H1 (cell line): ENCODE measurements around the gene UQCRC2. TPM values are rescaled to one million over a fixed set of nuclear protein-coding genes. Genes with fewer than 3 reads are reported as not detected.

Experiments
- CTCF ChIA-PET: fragments of 300-600 bp; sonication (Branson Sonifier 250); formaldehyde crosslinking; loops from one replicate; lab custom pipeline; 2021; ENCODE audit not compliant: partially characterized antibody; lab: Charles Lee
- POLR2A ChIA-PET: fragments of 300-600 bp; sonication (Branson Sonifier 250); formaldehyde crosslinking; loops from one replicate; lab custom pipeline; 2021; ENCODE audit warnings: inconsistent platforms; ENCODE audit not compliant: partially characterized antibody; lab: Charles Lee
- DNase-seq, 2 experiments: peaks; one replicate each; pipeline versions ENCODE4 v3.0.0 to v3.0.0-alpha.2; 2010 to 2022; ENCODE audit warnings: low spot score in 2 of 2, low read depth in 1 of 2, mixed read lengths in 1 of 2
- FAIRE-seq: peaks from 2 replicates; lab custom pipeline; 2011; peaks lifted over from hg19 to GRCh38; lab: Jason Lieb, UNC
- H2AFZ ChIP-seq: 2 replicates; pipeline ENCODE4 v1.8.1; 2012; ENCODE audit warnings: low read length, inconsistent platforms
- H2AK5ac ChIP-seq: 2 replicates; pipeline ENCODE4 v1.6.1; 2013; ENCODE audit warnings: low read depth, low read length
- H2BK120ac ChIP-seq: replicated peaks from 2 replicates; pipeline ENCODE3; 2013; ENCODE audit warnings: low read depth, low read length, inconsistent platforms
- H2BK12ac ChIP-seq: 2 replicates; pipeline ENCODE4 v1.6.1; 2013; ENCODE audit warnings: low read depth, low read length
- H2BK15ac ChIP-seq: 2 replicates; pipeline ENCODE4 v1.6.1; 2013; ENCODE audit warnings: low read length
- H2BK20ac ChIP-seq: 2 replicates; pipeline ENCODE4 v1.6.1; 2013; ENCODE audit warnings: low read length
- H2BK5ac ChIP-seq: 2 replicates; pipeline ENCODE4 v1.6.1; 2013; ENCODE audit warnings: low read depth, low read length
- H3K14ac ChIP-seq: 2 replicates; pipeline ENCODE4 v1.6.1; 2013; ENCODE audit warnings: inconsistent platforms; ENCODE audit not compliant: insufficient read length
- H3K18ac ChIP-seq: 2 replicates; pipeline ENCODE4 v1.6.1; 2013; ENCODE audit warnings: low read length; ENCODE audit errors: extremely low read depth
- H3K23ac ChIP-seq: 2 replicates; pipeline ENCODE4 v1.6.1; 2013; ENCODE audit warnings: inconsistent platforms; ENCODE audit not compliant: insufficient read length
- H3K23me2 ChIP-seq: 2 replicates; pipeline ENCODE4 v1.6.1; 2013; ENCODE audit warnings: low read depth, low read length
- H3K27ac ChIP-seq: 2 replicates; pipeline ENCODE4 v1.6.1; 2011; ENCODE audit warnings: low read depth, low read length, inconsistent platforms
- H3K27me3 ChIP-seq, 4 experiments: replicated peaks in 1 of 4; 1 replicate in 1 of 4; 2 replicates in 3 of 4; pipeline versions ENCODE4 v1.6.1 to v1.8.1; 2011 to 2013; ENCODE audit warnings: low read length in 3 of 4, mild to moderate bottlenecking in 3 of 4, inconsistent platforms in 2 of 4, mixed read lengths in 2 of 4, moderate library complexity in 1 of 4; ENCODE audit not compliant: control insufficient read depth in 3 of 4, insufficient read depth in 3 of 4; ENCODE audit errors: extremely low read depth in 1 of 4
- H3K36me3 ChIP-seq, 4 experiments: 2 replicates each; pipeline versions ENCODE4 v1.6.1 to v1.8.1; 2011 to 2013; ENCODE audit warnings: mild to moderate bottlenecking in 4 of 4, low read length in 3 of 4, moderate library complexity in 2 of 4, control low read depth in 1 of 4, inconsistent platforms in 1 of 4; ENCODE audit not compliant: insufficient read depth in 4 of 4, control insufficient read depth in 2 of 4
- H3K4ac ChIP-seq: replicated peaks from 2 replicates; pipeline ENCODE3; 2013; ENCODE audit warnings: low read length, low read depth, mixed read lengths, inconsistent platforms; ENCODE audit not compliant: insufficient read length
- H3K4me1 ChIP-seq, 4 experiments: replicated peaks in 1 of 4; 1 replicate in 1 of 4; 2 replicates in 3 of 4; pipeline versions ENCODE4 v1.6.1 to v1.8.1; 2011 to 2013; ENCODE audit warnings: low read length in 3 of 4, inconsistent platforms in 2 of 4, mixed read lengths in 1 of 4; ENCODE audit not compliant: insufficient read depth in 4 of 4, control insufficient read depth in 3 of 4
- H3K4me2 ChIP-seq, 2 experiments: 2 replicates each; pipeline versions ENCODE4 v1.6.1 to v1.8.1; 2011 to 2013; ENCODE audit warnings: low read depth in 2 of 2, low read length in 2 of 2, control low read depth in 1 of 2, inconsistent platforms in 1 of 2, mild to moderate bottlenecking in 1 of 2; ENCODE audit not compliant: insufficient read depth in 1 of 2
- H3K4me3 ChIP-seq, 4 experiments: fragments of 200-600, 300-600 bp in 1 of 4; sonication (generic), shearing (Covaris generic), sonication (Bioruptor Twin) in 1 of 4; 2 replicates each; pipeline versions ENCODE4 v1.5.1 to v1.8.1; 2011 to 2016; ENCODE audit warnings: low read length in 4 of 4, low read depth in 3 of 4, control low read depth in 2 of 4, inconsistent platforms in 2 of 4, mild to moderate bottlenecking in 2 of 4, mixed read lengths in 1 of 4, moderate library complexity in 1 of 4; ENCODE audit not compliant: insufficient read depth in 2 of 4; ENCODE audit errors: extremely low read depth in 1 of 4
- H3K56ac ChIP-seq: replicated peaks from 2 replicates; pipeline ENCODE3; 2013; ENCODE audit warnings: low read depth, mild to moderate bottlenecking, mixed read lengths, low read length, inconsistent platforms; ENCODE audit not compliant: insufficient read length
- H3K79me1 ChIP-seq: 2 replicates; pipeline ENCODE4 v1.6.1; 2013; ENCODE audit warnings: low read depth, low read length, control low read depth
- H3K79me2 ChIP-seq, 2 experiments: 2 replicates each; pipeline versions ENCODE4 v1.6.1 to v1.8.1; 2012 to 2013; ENCODE audit warnings: low read length in 2 of 2, mild to moderate bottlenecking in 2 of 2, inconsistent platforms in 1 of 2; ENCODE audit not compliant: insufficient read depth in 2 of 2, control insufficient read depth in 1 of 2
- H3K9ac ChIP-seq, 4 experiments: replicated peaks in 1 of 4; 1 replicate in 1 of 4; 2 replicates in 3 of 4; pipeline versions ENCODE4 v1.6.1 to v1.8.1; 2011 to 2013; ENCODE audit warnings: low read depth in 3 of 4, low read length in 3 of 4, control low read depth in 2 of 4, mild to moderate bottlenecking in 2 of 4, moderate library complexity in 2 of 4, inconsistent platforms in 1 of 4; ENCODE audit errors: extremely low read depth in 1 of 4
- H3K9me3 ChIP-seq, 2 experiments: 2 replicates each; pipeline versions ENCODE4 v1.6.1 to v1.8.1; 2012 to 2013; ENCODE audit warnings: mild to moderate bottlenecking in 2 of 2, moderate library complexity in 2 of 2, control low read depth in 1 of 2, inconsistent platforms in 1 of 2, low read depth in 1 of 2, low read length in 1 of 2, mixed read lengths in 1 of 2; ENCODE audit not compliant: insufficient read depth in 2 of 2
- H4K20me1 ChIP-seq, 2 experiments: replicated peaks in 1 of 2; 2 replicates each; pipeline versions ENCODE3 to v1.8.1; 2011 to 2013; ENCODE audit warnings: inconsistent platforms in 2 of 2, low read length in 2 of 2, mild to moderate bottlenecking in 1 of 2; ENCODE audit not compliant: insufficient read depth in 2 of 2, control insufficient read depth in 1 of 2
- H4K5ac ChIP-seq: 2 replicates; pipeline ENCODE4 v1.6.1; 2013; ENCODE audit warnings: low read length, low read depth, mixed read lengths, inconsistent platforms; ENCODE audit not compliant: insufficient read length
- H4K8ac ChIP-seq: 2 replicates; pipeline ENCODE4 v1.8.0; 2013; ENCODE audit warnings: mild to moderate bottlenecking, moderate library complexity, low read length, inconsistent platforms; ENCODE audit not compliant: insufficient read depth; ENCODE audit errors: extremely low read depth
- H4K91ac ChIP-seq: replicated peaks from 2 replicates; pipeline ENCODE3; 2013; ENCODE audit warnings: low read length, mixed read lengths, inconsistent platforms; ENCODE audit not compliant: insufficient read length
- BCL11A ChIP-seq, 2 experiments: IDR thresholded peaks; one replicate each; pipeline ENCODE4 v1.6.1; 2011; ENCODE audit warnings: low read depth in 2 of 2, low read length in 2 of 2, mild to moderate bottlenecking in 2 of 2
- KDM4A ChIP-seq: IDR thresholded peaks from one replicate; pipeline ENCODE4 v1.7.1; 2012; ENCODE audit warnings: low read depth, mild to moderate bottlenecking, moderate library complexity, low read length, inconsistent platforms; ENCODE audit not compliant: severe bottlenecking
- NRF1 ChIP-seq: IDR thresholded peaks from 2 replicates; pipeline ENCODE4 v1.6.1; 2011; ENCODE audit warnings: mild to moderate bottlenecking, low read depth, low read length, improper control_type of control experiment
- POU5F1 ChIP-seq: IDR thresholded peaks from 2 replicates; pipeline ENCODE4 v1.6.1; 2011; ENCODE audit warnings: low read depth, mild to moderate bottlenecking, low read length, moderate library complexity
- TAF1 ChIP-seq: IDR thresholded peaks from 2 replicates; pipeline ENCODE4 v1.6.1; 2011; ENCODE audit warnings: mild to moderate bottlenecking, low read depth, low read length
- TCF12 ChIP-seq: IDR thresholded peaks from 2 replicates; pipeline ENCODE4 v1.6.1; 2011; ENCODE audit warnings: low read depth, mild to moderate bottlenecking, low read length
- YY1 ChIP-seq: IDR thresholded peaks from 2 replicates; pipeline ENCODE4 v1.6.1; 2011; ENCODE audit warnings: low read depth, mild to moderate bottlenecking, low read length
- WGBS, 2 experiments: shearing (Covaris generic) in 1 of 2; methylation state at CpG; one replicate each; pipeline versions ENCODE4 v1.1.6 to v1.1.7; 2013 to 2015; ENCODE audit warnings: low lambda C conversion rate in 2 of 2, mixed read lengths in 2 of 2, inconsistent platforms in 1 of 2, low coverage in 1 of 2, missing lambda C conversion rate in 1 of 2; ENCODE audit not compliant: insufficient replicate concordance in 2 of 2, insufficient coverage in 1 of 2, insufficient read length in 1 of 2; ENCODE audit errors: extremely low coverage in 1 of 2, missing lambda C conversion rate in 1 of 2; 5-methylcytosine and 5-hydroxymethylcytosine counted together
- polyA plus RNA-seq, 7 experiments: library from polyadenylated mRNA; depleted of rRNA in 3 of 7; stranded (reverse) in 5 of 7; unstranded in 2 of 7; fragments of >200 nt in 5 of 7; fragments of 200-250 nt in 2 of 7; gene quantifications; 1 replicate in 5 of 7; 2 replicates in 1 of 7; 4 replicates in 1 of 7; pipeline versions ENCODE4 v1.2.1 to v1.2.3, GENCODE V29; 2011 to 2013; ENCODE audit warnings: missing spikeins in 2 of 7, mixed read lengths in 2 of 7
- total RNA-seq: library from RNA; stranded (reverse); fragmentation: NEBNext Ultra II Directional; extraction: Animal tissue kit (Norgen Biotek cat#: 25700); gene quantifications from 2 replicates; pipeline ENCODE4 v1.2.1, GENCODE V29; 2021
- TF ChIP-seq, protein P1 (sequence below): IDR thresholded peaks from 2 replicates; pipeline ENCODE4 v1.6.1; 2012; ENCODE audit warnings: inconsistent platforms
- TF ChIP-seq, protein P2 (sequence below), 3 experiments: IDR thresholded peaks; 1 replicate in 2 of 3; 2 replicates in 1 of 3; pipeline versions ENCODE4 v1.5.1 to v1.6.1; 2011; ENCODE audit warnings: low read length in 3 of 3, mild to moderate bottlenecking in 3 of 3, inconsistent platforms in 2 of 3, low read depth in 1 of 3, moderate library complexity in 1 of 3; ENCODE audit not compliant: insufficient read depth in 1 of 3; ENCODE audit errors: control extremely low read depth in 1 of 3
- TF ChIP-seq, protein P3 (sequence below): IDR thresholded peaks from 2 replicates; pipeline ENCODE4 v1.6.1; 2011; ENCODE audit warnings: low read length, improper control_type of control experiment

The UQCRC2 gene
- total and polyA plus RNA-seq, 2 of the 8 experiments (the other 6 are each of a cell fraction or from before 2014, with no cell fraction given): 94.4 to 182 TPM

DNA sequence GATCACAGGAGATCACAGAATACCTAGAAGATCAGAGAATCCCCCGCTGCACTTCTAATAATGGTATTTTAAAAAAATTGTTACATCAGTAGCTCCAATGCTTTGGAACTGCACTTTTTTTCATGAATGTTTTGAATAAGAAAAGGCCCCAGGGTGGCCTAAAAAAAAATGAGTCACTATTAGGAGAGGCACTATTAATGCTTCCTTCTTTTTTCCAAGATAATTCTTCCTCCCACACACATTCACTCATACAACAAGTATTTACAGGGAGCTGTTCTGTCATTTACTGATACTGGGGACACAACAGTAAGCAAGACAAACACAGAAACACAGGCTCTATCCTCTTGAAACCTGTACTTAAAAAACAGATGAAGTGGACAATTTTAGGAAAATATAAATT is 48.4 kb downstream of the UQCRC2 start:
- no peak for DNase-seq
- no peak overlapping the region for H4K91ac ChIP-seq
- no peak overlapping the region for H3K9ac ChIP-seq
- 80% methylated on average over 1 of the region's 1 CpG; no CpG with 5 or more reads in 1 of the 2 experiments for WGBS, 2 experiments
- H3K18ac ChIP-seq: no peak overlapping the region
- ChIA-PET CTCF (interaction anchor here (0.7 to 19.4 kb wide), 21 partner anchors 9 to 306 kb away, joined by 3 to 247 read pairs (median 5); partner anchors contain the start of gene VWA3A), POLR2A (interaction anchor here (1.0 to 1.2 kb wide), 2 partner anchors 14 to 187 kb away, joined by 3 read pairs; no protein-coding TSS in a partner anchor)
- no peak overlapping the region for H3K27ac ChIP-seq
- no peak overlapping the region for H3K4me3 ChIP-seq
- H3K14ac ChIP-seq: no peak overlapping the region
- no peak overlapping the region for H2BK120ac ChIP-seq
- H4K5ac ChIP-seq: no peak overlapping the region
- no peak overlapping the region for H2BK12ac ChIP-seq
- no peak overlapping the region for H2AK5ac ChIP-seq
- no peaks in the 10 kb centered on the region for H4K20me1 ChIP-seq
- H3K79me2 ChIP-seq: no peaks in the 10 kb centered on the region
- H3K56ac ChIP-seq: no peak overlapping the region
- no peaks in the 10 kb centered on the region for H3K79me1 ChIP-seq
- H3K4me2 ChIP-seq: 0 out of 4 replicates have a peak overlapping the region, but pooled peaks of 1 of the 2 experiments have one; percentile 43
- no peaks in the 10 kb centered on the region for H3K4me1 ChIP-seq
- no peak overlapping the region for H2BK15ac ChIP-seq
- H2BK5ac ChIP-seq: no peak overlapping the region
- no peaks in the 10 kb centered on the region for H3K36me3 ChIP-seq
- no peak overlapping the region for H4K8ac ChIP-seq
- 0 out of 7 replicates have a peak, but pooled peaks cover 0 to 2% (median under 1%) of the 10 kb centered on the region in 4 experiments for H3K27me3 ChIP-seq
- no peaks in the 10 kb centered on the region for H3K9me3 ChIP-seq
- 0 out of 2 replicates have a peak overlapping the region, but pooled peaks have one; percentile 30 for H2AFZ ChIP-seq
- H3K23ac ChIP-seq: no peak overlapping the region
- H2BK20ac ChIP-seq: no peak overlapping the region
- FAIRE-seq: no peak
- H3K23me2 ChIP-seq: no peaks in the 10 kb centered on the region
- H3K4ac ChIP-seq: no peak overlapping the region
- TF ChIP-seq, protein P1, sequence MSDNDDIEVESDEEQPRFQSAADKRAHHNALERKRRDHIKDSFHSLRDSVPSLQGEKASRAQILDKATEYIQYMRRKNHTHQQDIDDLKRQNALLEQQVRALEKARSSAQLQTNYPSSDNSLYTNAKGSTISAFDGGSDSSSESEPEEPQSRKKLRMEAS: no peak
- TF ChIP-seq, protein P2, sequence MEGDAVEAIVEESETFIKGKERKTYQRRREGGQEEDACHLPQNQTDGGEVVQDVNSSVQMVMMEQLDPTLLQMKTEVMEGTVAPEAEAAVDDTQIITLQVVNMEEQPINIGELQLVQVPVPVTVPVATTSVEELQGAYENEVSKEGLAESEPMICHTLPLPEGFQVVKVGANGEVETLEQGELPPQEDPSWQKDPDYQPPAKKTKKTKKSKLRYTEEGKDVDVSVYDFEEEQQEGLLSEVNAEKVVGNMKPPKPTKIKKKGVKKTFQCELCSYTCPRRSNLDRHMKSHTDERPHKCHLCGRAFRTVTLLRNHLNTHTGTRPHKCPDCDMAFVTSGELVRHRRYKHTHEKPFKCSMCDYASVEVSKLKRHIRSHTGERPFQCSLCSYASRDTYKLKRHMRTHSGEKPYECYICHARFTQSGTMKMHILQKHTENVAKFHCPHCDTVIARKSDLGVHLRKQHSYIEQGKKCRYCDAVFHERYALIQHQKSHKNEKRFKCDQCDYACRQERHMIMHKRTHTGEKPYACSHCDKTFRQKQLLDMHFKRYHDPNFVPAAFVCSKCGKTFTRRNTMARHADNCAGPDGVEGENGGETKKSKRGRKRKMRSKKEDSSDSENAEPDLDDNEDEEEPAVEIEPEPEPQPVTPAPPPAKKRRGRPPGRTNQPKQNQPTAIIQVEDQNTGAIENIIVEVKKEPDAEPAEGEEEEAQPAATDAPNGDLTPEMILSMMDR (IDR thresholded peaks at IDR 0.05; ENCODE audit: control extremely low read depth in 1 of 3, insufficient read depth in 1 of 3, low read depth in 1 of 3, low read length in 3 of 3): no peak
- TF ChIP-seq YY1 (no peak), BCL11A (IDR thresholded peaks at IDR 0.05; ENCODE audit: low read depth in 2 of 2, low read length in 2 of 2) (no peak), POU5F1 (no peak), TCF12 (no peak), TAF1 (no peak), NRF1 (no peak), KDM4A (no peak)
- TF ChIP-seq, protein P3, sequence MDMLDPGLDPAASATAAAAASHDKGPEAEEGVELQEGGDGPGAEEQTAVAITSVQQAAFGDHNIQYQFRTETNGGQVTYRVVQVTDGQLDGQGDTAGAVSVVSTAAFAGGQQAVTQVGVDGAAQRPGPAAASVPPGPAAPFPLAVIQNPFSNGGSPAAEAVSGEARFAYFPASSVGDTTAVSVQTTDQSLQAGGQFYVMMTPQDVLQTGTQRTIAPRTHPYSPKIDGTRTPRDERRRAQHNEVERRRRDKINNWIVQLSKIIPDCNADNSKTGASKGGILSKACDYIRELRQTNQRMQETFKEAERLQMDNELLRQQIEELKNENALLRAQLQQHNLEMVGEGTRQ: no peak
